SK-N-SH (cell line): ENCODE data around the gene KIF6. TPM values are rescaled to one million over a fixed set of nuclear protein-coding genes. Genes with fewer than 3 reads are reported as not detected.

Source experiments
- CTCF ChIA-PET: fragments of 300-600, 350-600 bp; formaldehyde crosslinking; extraction: SDS; loops from one replicate; lab custom pipeline; 2021; lab: Yijun Ruan, JAX
- POLR2A ChIA-PET: fragments of 350-600 bp; sonication (Branson Sonifier 250); formaldehyde crosslinking; extraction: SDS; loops from one replicate; lab custom pipeline; 2020; ENCODE audit warnings: antibody characterized with exemption, inconsistent platforms; lab: Yijun Ruan, JAX
- DNase-seq: peaks from one replicate; pipeline ENCODE4 v3.0.0; 2012
- H2AFZ ChIP-seq: fragments of 200-600 bp; sonication (generic); 2 replicates; pipeline ENCODE4 v1.8.1; 2016; ENCODE audit warnings: antibody characterized with exemption, mild to moderate bottlenecking, low read depth
- H3F3A ChIP-seq: fragments of 200-600 bp; sonication (generic); replicated peaks from 2 replicates; pipeline ENCODE3; 2016; ENCODE audit warnings: antibody characterized with exemption, mild to moderate bottlenecking; ENCODE audit not compliant: insufficient read depth
- H3K27ac ChIP-seq, 2 experiments: fragments of 200-500 bp in 1 of 2; fragments of 200-600 bp in 1 of 2; sonication (Bioruptor generic) in 1 of 2; sonication (generic), shearing (Covaris generic) in 1 of 2; 2 replicates each; pipeline versions ENCODE4 v1.5.1 to v1.6.1; 2014 to 2016; ENCODE audit warnings: low read depth in 2 of 2, inconsistent platforms in 1 of 2, low read length in 1 of 2, mild to moderate bottlenecking in 1 of 2, mixed read lengths in 1 of 2
- H3K27me3 ChIP-seq: fragments of 200-600 bp; sonication (generic), shearing (Covaris generic); 2 replicates; pipeline ENCODE4 v1.6.1; 2016; ENCODE audit warnings: mixed run types; ENCODE audit not compliant: insufficient read depth
- H3K36me3 ChIP-seq, 2 experiments: fragments of 200-500 bp in 1 of 2; fragments of 200-600 bp in 1 of 2; sonication (Bioruptor generic) in 1 of 2; sonication (generic) in 1 of 2; replicated peaks in 1 of 2; 2 replicates each; pipeline versions ENCODE3 to v1.5.1; 2014 to 2016; ENCODE audit warnings: low read length in 1 of 2, mild to moderate bottlenecking in 1 of 2; ENCODE audit not compliant: insufficient read depth in 2 of 2, control insufficient read depth in 1 of 2
- H3K4me1 ChIP-seq, 2 experiments: fragments of 200-500 bp in 1 of 2; fragments of 200-600 bp in 1 of 2; sonication (Bioruptor generic) in 1 of 2; sonication (generic), shearing (Covaris generic) in 1 of 2; 2 replicates each; pipeline versions ENCODE4 v1.5.1 to v1.6.1; 2014 to 2016; ENCODE audit warnings: low read depth in 1 of 2, low read length in 1 of 2, mixed run types in 1 of 2; ENCODE audit not compliant: insufficient read depth in 2 of 2, control insufficient read depth in 1 of 2
- H3K4me2 ChIP-seq: fragments of 200-600 bp; sonication (generic), shearing (Covaris generic); 2 replicates; pipeline ENCODE4 v1.6.1; 2017; ENCODE audit warnings: mixed run types
- H3K4me3 ChIP-seq, 2 experiments: fragments of 200-500 bp in 1 of 2; fragments of 200-600 bp in 1 of 2; sonication (Bioruptor generic) in 1 of 2; sonication (generic), shearing (Covaris generic) in 1 of 2; 2 replicates each; pipeline versions ENCODE4 v1.5.1 to v1.8.1; 2014 to 2016; ENCODE audit warnings: low read depth in 2 of 2, inconsistent platforms in 1 of 2, low read length in 1 of 2, mild to moderate bottlenecking in 1 of 2, mixed read lengths in 1 of 2, moderate library complexity in 1 of 2
- H3K79me2 ChIP-seq: fragments of 200-600 bp; sonication (generic); 2 replicates; pipeline ENCODE4 v1.8.1; 2017; ENCODE audit warnings: mild to moderate bottlenecking; ENCODE audit not compliant: insufficient read depth
- H3K9ac ChIP-seq: fragments of 200-600 bp; sonication (generic); 2 replicates; pipeline ENCODE4 v1.6.1; 2017; ENCODE audit warnings: mixed run types
- H3K9me2 ChIP-seq: fragments of 200-600 bp; sonication (generic); 2 replicates; pipeline ENCODE4 v1.6.1; 2017; ENCODE audit warnings: mixed run types
- H3K9me3 ChIP-seq: fragments of 200-600 bp; sonication (generic); 2 replicates; pipeline ENCODE4 v1.6.1; 2017; ENCODE audit warnings: mixed run types, mild to moderate bottlenecking, moderate library complexity
- H4K20me1 ChIP-seq: fragments of 200-600 bp; sonication (generic); 2 replicates; pipeline ENCODE4 v1.6.1; 2017; ENCODE audit warnings: mild to moderate bottlenecking, mixed run types; ENCODE audit not compliant: insufficient read depth
- ELF1 ChIP-seq: IDR thresholded peaks from 2 replicates; pipeline ENCODE4 v1.4.0; 2012
- EP300 ChIP-seq, 2 experiments: IDR thresholded peaks; 2 replicates each; pipeline versions ENCODE4 v1.4.0 to v1.6.1; 2012; ENCODE audit warnings: borderline replicate concordance in 1 of 2, low read depth in 1 of 2, low read length in 1 of 2
- FOSL2 ChIP-seq: IDR thresholded peaks from 2 replicates; pipeline ENCODE4 v1.4.0; 2012; ENCODE audit warnings: low read depth, mild to moderate bottlenecking, moderate library complexity, borderline replicate concordance
- FOXM1 ChIP-seq: IDR thresholded peaks from 2 replicates; pipeline ENCODE4 v1.4.0; 2012; ENCODE audit warnings: low read depth, mild to moderate bottlenecking
- GABPA ChIP-seq: IDR thresholded peaks from 2 replicates; pipeline ENCODE4 v1.4.0; 2012; ENCODE audit warnings: low read depth, mild to moderate bottlenecking
- GATA2 ChIP-seq: sonication (generic); formaldehyde crosslinking; IDR thresholded peaks from 2 replicates; pipeline ENCODE4 v1.5.0; 2020; ENCODE audit warnings: mild to moderate bottlenecking, missing genetic modification reagents
- MXI1 ChIP-seq: IDR thresholded peaks from 2 replicates; pipeline ENCODE4 v1.6.1; 2012; ENCODE audit warnings: mild to moderate bottlenecking, low read depth, low read length, improper control_type of control experiment
- NFIC ChIP-seq: IDR thresholded peaks from 2 replicates; pipeline ENCODE4 v1.4.0; 2012; ENCODE audit warnings: borderline replicate concordance
- NRF1 ChIP-seq: IDR thresholded peaks from 2 replicates; pipeline ENCODE4 v1.6.1; 2012; ENCODE audit warnings: low read depth, mild to moderate bottlenecking, low read length
- POLR2AphosphoS5 ChIP-seq: IDR thresholded peaks from 2 replicates; pipeline ENCODE4 v1.6.1; 2012; ENCODE audit warnings: low read depth, low read length
- RCOR1 ChIP-seq: fragments of 150-350 bp; IDR thresholded peaks from 2 replicates; pipeline ENCODE4 v1.6.1; 2017; ENCODE audit warnings: antibody characterized with exemption, low read length
- RXRA ChIP-seq: IDR thresholded peaks from 2 replicates; pipeline ENCODE4 v1.4.0; 2012; ENCODE audit warnings: low read depth, mild to moderate bottlenecking, borderline replicate concordance
- SIN3A ChIP-seq: IDR thresholded peaks from 2 replicates; pipeline ENCODE4 v1.6.1; 2012; ENCODE audit warnings: low read depth, mild to moderate bottlenecking, low read length, moderate library complexity, borderline replicate concordance
- SMC3 ChIP-seq: IDR thresholded peaks from 2 replicates; pipeline ENCODE4 v1.6.1; 2012; ENCODE audit warnings: low read depth, low read length, improper control_type of control experiment
- TAF1 ChIP-seq: IDR thresholded peaks from 2 replicates; pipeline ENCODE4 v1.6.1; 2012; ENCODE audit warnings: low read depth, mild to moderate bottlenecking, low read length, moderate library complexity, borderline replicate concordance
- TCF12 ChIP-seq: IDR thresholded peaks from 2 replicates; pipeline ENCODE4 v1.4.0; 2012
- YY1 ChIP-seq: IDR thresholded peaks from 2 replicates; pipeline ENCODE4 v1.4.0; 2012; ENCODE audit warnings: low read depth, mild to moderate bottlenecking
- WGBS: methylation state at CpG from one replicate; pipeline ENCODE4 v1.1.6; 2017; ENCODE audit warnings: low lambda C conversion rate; 5-methylcytosine and 5-hydroxymethylcytosine counted together
- polyA plus RNA-seq, 3 experiments: library from polyadenylated mRNA; depleted of rRNA; stranded (reverse); fragments of >200 nt; gene quantifications; 2 replicates each; pipeline ENCODE4 v1.2.3, GENCODE V29; 2012
- TF ChIP-seq, protein P1 (sequence below): IDR thresholded peaks from 2 replicates; pipeline ENCODE4 v1.4.0; 2012; ENCODE audit warnings: low read depth, borderline replicate concordance
- TF ChIP-seq, protein P2 (sequence below): IDR thresholded peaks from 2 replicates; pipeline ENCODE4 v1.4.0; 2012; ENCODE audit warnings: low read depth
- TF ChIP-seq, protein P3 (sequence below): IDR thresholded peaks from 2 replicates; pipeline ENCODE4 v1.4.0; 2012; ENCODE audit warnings: low read depth, borderline replicate concordance

KIF6 gene
- polyA plus RNA-seq, 1 of the 3 experiments (the other 2 are of a cell fraction): 0.13 TPM

DNA sequence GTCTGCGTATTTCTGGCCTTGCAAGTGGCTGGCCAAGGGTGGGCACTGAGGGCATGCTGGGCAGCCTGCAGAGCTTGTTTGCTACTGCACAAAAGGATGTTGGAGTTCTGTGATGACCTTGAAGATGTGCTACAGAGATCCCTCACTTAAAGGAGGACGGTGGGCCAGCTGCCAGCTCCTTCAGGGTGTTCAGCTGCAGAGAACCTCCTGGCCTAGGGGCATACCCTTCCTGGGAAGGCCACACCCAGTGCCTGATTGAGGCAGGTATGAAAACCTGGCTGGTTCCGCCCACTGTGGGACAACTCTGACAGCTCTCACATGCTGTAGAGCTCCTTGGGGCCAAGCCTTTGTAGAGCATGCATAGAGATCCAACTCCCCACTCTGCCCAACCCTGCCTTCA, 408.0 kb downstream of the KIF6 start (continued):
- TF ChIP-seq, protein P1, sequence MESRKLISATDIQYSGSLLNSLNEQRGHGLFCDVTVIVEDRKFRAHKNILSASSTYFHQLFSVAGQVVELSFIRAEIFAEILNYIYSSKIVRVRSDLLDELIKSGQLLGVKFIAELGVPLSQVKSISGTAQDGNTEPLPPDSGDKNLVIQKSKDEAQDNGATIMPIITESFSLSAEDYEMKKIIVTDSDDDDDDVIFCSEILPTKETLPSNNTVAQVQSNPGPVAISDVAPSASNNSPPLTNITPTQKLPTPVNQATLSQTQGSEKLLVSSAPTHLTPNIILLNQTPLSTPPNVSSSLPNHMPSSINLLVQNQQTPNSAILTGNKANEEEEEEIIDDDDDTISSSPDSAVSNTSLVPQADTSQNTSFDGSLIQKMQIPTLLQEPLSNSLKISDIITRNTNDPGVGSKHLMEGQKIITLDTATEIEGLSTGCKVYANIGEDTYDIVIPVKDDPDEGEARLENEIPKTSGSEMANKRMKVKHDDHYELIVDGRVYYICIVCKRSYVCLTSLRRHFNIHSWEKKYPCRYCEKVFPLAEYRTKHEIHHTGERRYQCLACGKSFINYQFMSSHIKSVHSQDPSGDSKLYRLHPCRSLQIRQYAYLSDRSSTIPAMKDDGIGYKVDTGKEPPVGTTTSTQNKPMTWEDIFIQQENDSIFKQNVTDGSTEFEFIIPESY: no peak
- TF ChIP-seq FOSL2 (no peak), SMC3 (no peak), POLR2AphosphoS5 (no peak), NFIC (no peak), FOXM1 (no peak), GABPA (no peak), GATA2 (CRISPR knock-in tag) (no peak)
- TF ChIP-seq, protein P2, sequence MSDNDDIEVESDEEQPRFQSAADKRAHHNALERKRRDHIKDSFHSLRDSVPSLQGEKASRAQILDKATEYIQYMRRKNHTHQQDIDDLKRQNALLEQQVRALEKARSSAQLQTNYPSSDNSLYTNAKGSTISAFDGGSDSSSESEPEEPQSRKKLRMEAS: no peak
- TF ChIP-seq, protein P3, sequence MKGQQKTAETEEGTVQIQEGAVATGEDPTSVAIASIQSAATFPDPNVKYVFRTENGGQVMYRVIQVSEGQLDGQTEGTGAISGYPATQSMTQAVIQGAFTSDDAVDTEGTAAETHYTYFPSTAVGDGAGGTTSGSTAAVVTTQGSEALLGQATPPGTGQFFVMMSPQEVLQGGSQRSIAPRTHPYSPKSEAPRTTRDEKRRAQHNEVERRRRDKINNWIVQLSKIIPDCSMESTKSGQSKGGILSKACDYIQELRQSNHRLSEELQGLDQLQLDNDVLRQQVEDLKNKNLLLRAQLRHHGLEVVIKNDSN: no peak
- TF ChIP-seq, all 33 proteins: peak for 0

DNA sequence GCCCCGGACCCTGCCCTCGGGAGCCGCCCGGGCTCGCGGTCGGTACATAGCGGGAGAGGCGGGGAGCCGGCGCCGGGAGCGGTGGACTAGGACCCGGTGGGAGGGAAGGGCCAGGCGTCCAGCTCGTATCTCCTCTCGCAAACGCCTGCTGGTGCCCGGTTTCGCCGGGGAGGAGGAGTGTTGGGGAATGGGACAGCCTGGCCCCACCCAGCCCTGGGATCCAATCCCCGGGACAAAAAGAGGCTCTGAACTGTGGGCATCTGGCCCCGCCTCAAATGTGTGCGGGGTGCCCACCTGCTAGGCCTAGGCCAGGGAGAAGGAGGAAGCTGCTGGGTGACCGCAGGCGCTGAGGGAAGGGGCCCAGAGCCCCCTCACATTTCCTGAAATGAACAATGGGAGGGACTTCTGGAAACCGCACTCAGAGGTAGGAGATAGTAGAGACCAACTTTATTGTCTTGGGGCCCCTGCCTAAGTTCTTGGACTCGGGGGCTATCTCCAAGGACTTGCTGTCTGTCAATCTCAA, 410.9 kb downstream of the KIF6 start, which contains the start of gene KCNK17:
Gene KCNK17 (minus strand): TSS at position 147 of the 523 bp plus-strand sequence. CDS start 99 bp downstream, at position 48.
- peaks cover 0 to 2% of the 10 kb centered on the region in 2 experiments; a peak in 1 of 4 replicates for H3K4me1 ChIP-seq
- no peaks in the 10 kb centered on the region for H3K79me2 ChIP-seq
- no peaks in the 10 kb centered on the region for H3K9me3 ChIP-seq
- H4K20me1 ChIP-seq: no peaks in the 10 kb centered on the region
- H3K36me3 ChIP-seq: no peaks in the 10 kb centered on the region
- peak within 1 kb of the TSS in 1 of 2 experiments; percentile 14; a peak in 1 of 4 replicates for H3K4me3 ChIP-seq
- no peaks in the 10 kb centered on the region for H3F3A ChIP-seq
- ChIA-PET CTCF (interaction anchor here (1.3 to 10.2 kb wide), 6 partner anchors 9 to 442 kb away, joined by 3 to 44 read pairs (median 22); no protein-coding TSS in a partner anchor), POLR2A (no interaction called here)
- no peak within 1 kb of the TSS for H3K27ac ChIP-seq
- 22% methylated on average over 21 of the region's 28 CpGs for WGBS
- no peaks in the 10 kb centered on the region for H3K9me2 ChIP-seq
- no peak within 1 kb of the TSS for H3K4me2 ChIP-seq
- TF ChIP-seq TAF1 (no peak), RCOR1 (no peak), YY1 (no peak), TCF12 (no peak), FOSL2 (no peak), ELF1 (no peak), SIN3A (no peak), MXI1 (no peak), NRF1 (no peak), EP300 (IDR thresholded peaks at IDR 0.05; ENCODE audit: borderline replicate concordance in 1 of 2, low read depth in 1 of 2, low read length in 1 of 2) (no peak), NFIC (no peak), POLR2AphosphoS5 (no peak), RXRA (no peak)
- TF ChIP-seq, protein P1: no peak
- TF ChIP-seq, protein P2: no peak
- TF ChIP-seq, all 33 proteins: peak for 0
- Histone ChIP-seq H3K9ac (no peak within 1 kb of the TSS), H3K27me3 (peaks cover 7% of the 10 kb centered on the region; the same call in 1 of the 2 replicates), H2AFZ (no peak within 1 kb of the TSS)
- DNase-seq: peak; percentile 49
